H1 (cell line): ENCODE results near the gene KRT7. TPM values are rescaled to one million over a fixed set of nuclear protein-coding genes. Genes with fewer than 3 reads are reported as not detected.
A peak's percentile ranks its signal among the peaks of the same experiment; 100 is the strongest.

Experiments used
- CTCF ChIA-PET: fragments of 300-600 bp; sonication (Branson Sonifier 250); formaldehyde crosslinking; loops from one replicate; lab custom pipeline; 2021; ENCODE audit not compliant: partially characterized antibody; lab: Charles Lee
- POLR2A ChIA-PET: fragments of 300-600 bp; sonication (Branson Sonifier 250); formaldehyde crosslinking; loops from one replicate; lab custom pipeline; 2021; ENCODE audit warnings: inconsistent platforms; ENCODE audit not compliant: partially characterized antibody; lab: Charles Lee
- DNase-seq, 2 experiments: peaks; one replicate each; pipeline versions ENCODE4 v3.0.0 to v3.0.0-alpha.2; 2010 to 2022; ENCODE audit warnings: low spot score in 2 of 2, low read depth in 1 of 2, mixed read lengths in 1 of 2
- FAIRE-seq: peaks from 2 replicates; lab custom pipeline; 2011; peaks lifted over from hg19 to GRCh38; lab: Jason Lieb, UNC
- H2AFZ ChIP-seq: 2 replicates; pipeline ENCODE4 v1.8.1; 2012; ENCODE audit warnings: low read length, inconsistent platforms
- H2AK5ac ChIP-seq: 2 replicates; pipeline ENCODE4 v1.6.1; 2013; ENCODE audit warnings: low read depth, low read length
- H2BK120ac ChIP-seq: replicated peaks from 2 replicates; pipeline ENCODE3; 2013; ENCODE audit warnings: low read depth, low read length, inconsistent platforms
- H2BK12ac ChIP-seq: 2 replicates; pipeline ENCODE4 v1.6.1; 2013; ENCODE audit warnings: low read depth, low read length
- H2BK15ac ChIP-seq: 2 replicates; pipeline ENCODE4 v1.6.1; 2013; ENCODE audit warnings: low read length
- H2BK20ac ChIP-seq: 2 replicates; pipeline ENCODE4 v1.6.1; 2013; ENCODE audit warnings: low read length
- H2BK5ac ChIP-seq: 2 replicates; pipeline ENCODE4 v1.6.1; 2013; ENCODE audit warnings: low read depth, low read length
- H3K14ac ChIP-seq: 2 replicates; pipeline ENCODE4 v1.6.1; 2013; ENCODE audit warnings: inconsistent platforms; ENCODE audit not compliant: insufficient read length
- H3K18ac ChIP-seq: 2 replicates; pipeline ENCODE4 v1.6.1; 2013; ENCODE audit warnings: low read length; ENCODE audit errors: extremely low read depth
- H3K23ac ChIP-seq: 2 replicates; pipeline ENCODE4 v1.6.1; 2013; ENCODE audit warnings: inconsistent platforms; ENCODE audit not compliant: insufficient read length
- H3K23me2 ChIP-seq: 2 replicates; pipeline ENCODE4 v1.6.1; 2013; ENCODE audit warnings: low read depth, low read length
- H3K27ac ChIP-seq: 2 replicates; pipeline ENCODE4 v1.6.1; 2011; ENCODE audit warnings: low read depth, low read length, inconsistent platforms
- H3K27me3 ChIP-seq, 4 experiments: replicated peaks in 1 of 4; 1 replicate in 1 of 4; 2 replicates in 3 of 4; pipeline versions ENCODE4 v1.6.1 to v1.8.1; 2011 to 2013; ENCODE audit warnings: low read length in 3 of 4, mild to moderate bottlenecking in 3 of 4, inconsistent platforms in 2 of 4, mixed read lengths in 2 of 4, moderate library complexity in 1 of 4; ENCODE audit not compliant: control insufficient read depth in 3 of 4, insufficient read depth in 3 of 4; ENCODE audit errors: extremely low read depth in 1 of 4
- H3K36me3 ChIP-seq, 4 experiments: 2 replicates each; pipeline versions ENCODE4 v1.6.1 to v1.8.1; 2011 to 2013; ENCODE audit warnings: mild to moderate bottlenecking in 4 of 4, low read length in 3 of 4, moderate library complexity in 2 of 4, control low read depth in 1 of 4, inconsistent platforms in 1 of 4; ENCODE audit not compliant: insufficient read depth in 4 of 4, control insufficient read depth in 2 of 4
- H3K4ac ChIP-seq: replicated peaks from 2 replicates; pipeline ENCODE3; 2013; ENCODE audit warnings: low read length, low read depth, mixed read lengths, inconsistent platforms; ENCODE audit not compliant: insufficient read length
- H3K4me1 ChIP-seq, 4 experiments: replicated peaks in 1 of 4; 1 replicate in 1 of 4; 2 replicates in 3 of 4; pipeline versions ENCODE4 v1.6.1 to v1.8.1; 2011 to 2013; ENCODE audit warnings: low read length in 3 of 4, inconsistent platforms in 2 of 4, mixed read lengths in 1 of 4; ENCODE audit not compliant: insufficient read depth in 4 of 4, control insufficient read depth in 3 of 4
- H3K4me2 ChIP-seq, 2 experiments: 2 replicates each; pipeline versions ENCODE4 v1.6.1 to v1.8.1; 2011 to 2013; ENCODE audit warnings: low read depth in 2 of 2, low read length in 2 of 2, control low read depth in 1 of 2, inconsistent platforms in 1 of 2, mild to moderate bottlenecking in 1 of 2; ENCODE audit not compliant: insufficient read depth in 1 of 2
- H3K4me3 ChIP-seq, 4 experiments: fragments of 200-600, 300-600 bp in 1 of 4; sonication (generic), shearing (Covaris generic), sonication (Bioruptor Twin) in 1 of 4; 2 replicates each; pipeline versions ENCODE4 v1.5.1 to v1.8.1; 2011 to 2016; ENCODE audit warnings: low read length in 4 of 4, low read depth in 3 of 4, control low read depth in 2 of 4, inconsistent platforms in 2 of 4, mild to moderate bottlenecking in 2 of 4, mixed read lengths in 1 of 4, moderate library complexity in 1 of 4; ENCODE audit not compliant: insufficient read depth in 2 of 4; ENCODE audit errors: extremely low read depth in 1 of 4
- H3K56ac ChIP-seq: replicated peaks from 2 replicates; pipeline ENCODE3; 2013; ENCODE audit warnings: low read depth, mild to moderate bottlenecking, mixed read lengths, low read length, inconsistent platforms; ENCODE audit not compliant: insufficient read length
- H3K79me1 ChIP-seq: 2 replicates; pipeline ENCODE4 v1.6.1; 2013; ENCODE audit warnings: low read depth, low read length, control low read depth
- H3K79me2 ChIP-seq, 2 experiments: 2 replicates each; pipeline versions ENCODE4 v1.6.1 to v1.8.1; 2012 to 2013; ENCODE audit warnings: low read length in 2 of 2, mild to moderate bottlenecking in 2 of 2, inconsistent platforms in 1 of 2; ENCODE audit not compliant: insufficient read depth in 2 of 2, control insufficient read depth in 1 of 2
- H3K9ac ChIP-seq, 4 experiments: replicated peaks in 1 of 4; 1 replicate in 1 of 4; 2 replicates in 3 of 4; pipeline versions ENCODE4 v1.6.1 to v1.8.1; 2011 to 2013; ENCODE audit warnings: low read depth in 3 of 4, low read length in 3 of 4, control low read depth in 2 of 4, mild to moderate bottlenecking in 2 of 4, moderate library complexity in 2 of 4, inconsistent platforms in 1 of 4; ENCODE audit errors: extremely low read depth in 1 of 4
- H3K9me3 ChIP-seq, 2 experiments: 2 replicates each; pipeline versions ENCODE4 v1.6.1 to v1.8.1; 2012 to 2013; ENCODE audit warnings: mild to moderate bottlenecking in 2 of 2, moderate library complexity in 2 of 2, control low read depth in 1 of 2, inconsistent platforms in 1 of 2, low read depth in 1 of 2, low read length in 1 of 2, mixed read lengths in 1 of 2; ENCODE audit not compliant: insufficient read depth in 2 of 2
- H4K20me1 ChIP-seq, 2 experiments: replicated peaks in 1 of 2; 2 replicates each; pipeline versions ENCODE3 to v1.8.1; 2011 to 2013; ENCODE audit warnings: inconsistent platforms in 2 of 2, low read length in 2 of 2, mild to moderate bottlenecking in 1 of 2; ENCODE audit not compliant: insufficient read depth in 2 of 2, control insufficient read depth in 1 of 2
- H4K5ac ChIP-seq: 2 replicates; pipeline ENCODE4 v1.6.1; 2013; ENCODE audit warnings: low read length, low read depth, mixed read lengths, inconsistent platforms; ENCODE audit not compliant: insufficient read length
- H4K8ac ChIP-seq: 2 replicates; pipeline ENCODE4 v1.8.0; 2013; ENCODE audit warnings: mild to moderate bottlenecking, moderate library complexity, low read length, inconsistent platforms; ENCODE audit not compliant: insufficient read depth; ENCODE audit errors: extremely low read depth
- H4K91ac ChIP-seq: replicated peaks from 2 replicates; pipeline ENCODE3; 2013; ENCODE audit warnings: low read length, mixed read lengths, inconsistent platforms; ENCODE audit not compliant: insufficient read length
- E2F6 ChIP-seq: IDR thresholded peaks from 2 replicates; pipeline ENCODE4 v1.6.1; 2012; ENCODE audit warnings: inconsistent platforms
- EP300 ChIP-seq, 2 experiments: IDR thresholded peaks; 1 replicate in 1 of 2; 2 replicates in 1 of 2; pipeline ENCODE4 v1.6.1; 2011 to 2012; ENCODE audit warnings: low read depth in 2 of 2, low read length in 2 of 2, mild to moderate bottlenecking in 2 of 2, borderline replicate concordance in 1 of 2, inconsistent platforms in 1 of 2, moderate library complexity in 1 of 2
- JUN ChIP-seq: IDR thresholded peaks from 2 replicates; pipeline ENCODE4 v1.6.1; 2011; ENCODE audit warnings: low read depth, mild to moderate bottlenecking, improper control_type of control experiment, low read length
- JUND ChIP-seq: IDR thresholded peaks from 2 replicates; pipeline ENCODE4 v1.6.1; 2011; ENCODE audit warnings: mild to moderate bottlenecking, improper control_type of control experiment, low read length
- MAFK ChIP-seq: IDR thresholded peaks from 2 replicates; pipeline ENCODE4 v1.6.1; 2012; ENCODE audit warnings: low read depth, mild to moderate bottlenecking, improper control_type of control experiment, low read length
- NANOG ChIP-seq: IDR thresholded peaks from 2 replicates; pipeline ENCODE4 v1.6.1; 2011; ENCODE audit warnings: low read length, low read depth, mild to moderate bottlenecking, inconsistent platforms; ENCODE audit not compliant: insufficient read depth, poor library complexity, severe bottlenecking
- RFX5 ChIP-seq: IDR thresholded peaks from 2 replicates; pipeline ENCODE4 v1.6.1; 2011; ENCODE audit warnings: low read depth, low read length, improper control_type of control experiment, borderline replicate concordance
- SIN3A ChIP-seq, 2 experiments: IDR thresholded peaks in 1 of 2; conservative IDR thresholded peaks in 1 of 2; 2 replicates each; pipeline ENCODE4 v1.6.1; 2011 to 2012; ENCODE audit warnings: low read length in 2 of 2, improper control_type of control experiment in 1 of 2, low read depth in 1 of 2, mild to moderate bottlenecking in 1 of 2
- SP2 ChIP-seq: IDR thresholded peaks from 2 replicates; pipeline ENCODE4 v1.6.1; 2012; ENCODE audit warnings: mild to moderate bottlenecking, low read length, inconsistent platforms
- WGBS, 2 experiments: shearing (Covaris generic) in 1 of 2; methylation state at CpG; one replicate each; pipeline versions ENCODE4 v1.1.6 to v1.1.7; 2013 to 2015; ENCODE audit warnings: low lambda C conversion rate in 2 of 2, mixed read lengths in 2 of 2, inconsistent platforms in 1 of 2, low coverage in 1 of 2, missing lambda C conversion rate in 1 of 2; ENCODE audit not compliant: insufficient replicate concordance in 2 of 2, insufficient coverage in 1 of 2, insufficient read length in 1 of 2; ENCODE audit errors: extremely low coverage in 1 of 2, missing lambda C conversion rate in 1 of 2; 5-methylcytosine and 5-hydroxymethylcytosine counted together
- polyA plus RNA-seq, 7 experiments: library from polyadenylated mRNA; depleted of rRNA in 3 of 7; stranded (reverse) in 5 of 7; unstranded in 2 of 7; fragments of >200 nt in 5 of 7; fragments of 200-250 nt in 2 of 7; gene quantifications; 1 replicate in 5 of 7; 2 replicates in 1 of 7; 4 replicates in 1 of 7; pipeline versions ENCODE4 v1.2.1 to v1.2.3, GENCODE V29; 2011 to 2013; ENCODE audit warnings: missing spikeins in 2 of 7, mixed read lengths in 2 of 7
- total RNA-seq: library from RNA; stranded (reverse); fragmentation: NEBNext Ultra II Directional; extraction: Animal tissue kit (Norgen Biotek cat#: 25700); gene quantifications from 2 replicates; pipeline ENCODE4 v1.2.1, GENCODE V29; 2021
- TF ChIP-seq, protein P1 (sequence below): IDR thresholded peaks from 2 replicates; pipeline ENCODE4 v1.6.1; 2011; ENCODE audit warnings: low read depth, mild to moderate bottlenecking, low read length; ENCODE audit not compliant: insufficient read depth

KRT7 gene
- total and polyA plus RNA-seq, 2 of the 8 experiments (the other 6 are each of a cell fraction or from before 2014, with no cell fraction given), result 13.2 to 19.0 TPM

- H3K56ac ChIP-seq, result no peak overlapping the region
- no peak overlapping the region for H3K14ac ChIP-seq
- no peak overlapping the region for H3K4ac ChIP-seq
- H3K23ac ChIP-seq, result no peak overlapping the region
- no peak overlapping the region for H2BK15ac ChIP-seq
- no peak overlapping the region for H2BK12ac ChIP-seq
- H3K36me3 ChIP-seq, result no peaks in the 10 kb centered on the region; a peak in 1 of 8 replicates
- H4K20me1 ChIP-seq, result no peaks in the 10 kb centered on the region
- no peak overlapping the region for H2BK5ac ChIP-seq
- H3K27ac ChIP-seq, result no peak overlapping the region
- H2BK120ac ChIP-seq, result no peak overlapping the region
- H3K79me2 ChIP-seq, result no peaks in the 10 kb centered on the region
- CTCF ChIA-PET, result interaction anchor here (0.7 to 6.9 kb wide), 61 partner anchors 9 to 651 kb away, joined by 3 to 82 read pairs (median 6); partner anchors contain the start of genes KRT7, KRT75, KRT80 and KRT83
- no peak overlapping the region for H3K4me3 ChIP-seq
- no peak overlapping the region for H2BK20ac ChIP-seq
- no peaks in the 10 kb centered on the region; a peak in 2 of 7 replicates for H3K27me3 ChIP-seq
- 30% methylated on average over 8 of the region's 8 CpGs; no CpG with 5 or more reads in 1 of the 2 experiments for WGBS, 2 experiments
- H3K9me3 ChIP-seq, result no peaks in the 10 kb centered on the region
- no peak overlapping the region for H4K5ac ChIP-seq
- H3K4me1 ChIP-seq, result peaks cover 0 to 2% (median under 1%) of the 10 kb centered on the region in 4 experiments; a peak in 2 of 7 replicates
- no peak overlapping the region for H2AFZ ChIP-seq
- DNase-seq (peak; percentile 44 to 96), FAIRE-seq (peak; percentile 90)
- no peak overlapping the region for H3K9ac ChIP-seq
- H3K23me2 ChIP-seq, result no peaks in the 10 kb centered on the region
- POLR2A ChIA-PET, result interaction anchor here (0.8 to 1.7 kb wide), 3 partner anchors 15 to 87 kb away, joined by 3 to 4 read pairs (median 3); no protein-coding TSS in a partner anchor
- H4K91ac ChIP-seq, result no peak overlapping the region
- H3K4me2 ChIP-seq, result no peak overlapping the region
- H3K79me1 ChIP-seq, result no peaks in the 10 kb centered on the region
- no peak overlapping the region for H4K8ac ChIP-seq
- no peak overlapping the region for H2AK5ac ChIP-seq
- H3K18ac ChIP-seq, result no peak overlapping the region
- TF ChIP-seq SP2 (no peak), E2F6 (no peak), EP300 (IDR thresholded peaks at IDR 0.05; ENCODE audit: borderline replicate concordance in 1 of 2, low read depth in 2 of 2, low read length in 2 of 2) (no peak), NANOG (no peak), JUND (no peak; the same call in 1 of the 2 replicates), SIN3A (conservative IDR thresholded peaks at IDR 0.05 in 1 of 2, IDR thresholded peaks at IDR 0.05 in 1 of 2; ENCODE audit: low read depth in 1 of 2, low read length in 2 of 2) (peak in 1 of 2 experiments; percentile 71; a peak in 1 of 4 replicates), RFX5 (no peak), MAFK (peak; percentile 66; the same call in 1 of the 2 replicates), JUN (no peak)
- TF ChIP-seq, protein P1, sequence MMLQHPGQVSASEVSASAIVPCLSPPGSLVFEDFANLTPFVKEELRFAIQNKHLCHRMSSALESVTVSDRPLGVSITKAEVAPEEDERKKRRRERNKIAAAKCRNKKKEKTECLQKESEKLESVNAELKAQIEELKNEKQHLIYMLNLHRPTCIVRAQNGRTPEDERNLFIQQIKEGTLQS, result no peak
Measured at GRCh38 chr12:52221912-52222457, 11.1 kb upstream of the KRT7 start.
